ENCODE measurements around the gene SBK3. TPM values are rescaled to one million over a fixed set of nuclear protein-coding genes. Genes with fewer than 3 reads are reported as not detected.

SBK3 gene
- total RNA-seq, 1 experiment from 2014 or later: 1.2 TPM

GRCh38 chr19:55493645-55494171 lies 51.6 kb downstream of the SBK3 start:
- ATAC-seq (no peak), DNase-seq (ENCODE audit: low read depth, low spot score) (no peak)
- Histone ChIP-seq H3K9ac (ENCODE audit: low read length) (no peak overlapping the region), H3K4me2 (ENCODE audit: low read length) (no peak overlapping the region), H3K4me1 (ENCODE audit: control insufficient read depth in 1 of 2, insufficient read depth in 2 of 2, low read length in 2 of 2) (peaks cover 0 to 8% of the 10 kb centered on the region in 2 experiments; a peak in 1 of 4 replicates), H3K9me3 (ENCODE audit: control insufficient read depth in 1 of 2, insufficient read depth in 1 of 2, low read depth in 1 of 2, low read length in 2 of 2) (no peaks in the 10 kb centered on the region), H3K36me3 (ENCODE audit: control insufficient read depth in 1 of 2, insufficient read depth in 2 of 2, low read length in 2 of 2) (no peaks in the 10 kb centered on the region), H3K4me3 (replicated peaks in 1 of 2; ENCODE audit: low read depth in 1 of 2, low read length in 2 of 2) (no peak overlapping the region), H3K27me3 (ENCODE audit: insufficient read depth, low read length) (no peaks in the 10 kb centered on the region), H3K9me2 (ENCODE audit: insufficient read depth) (no peaks in the 10 kb centered on the region), H3K79me2 (ENCODE audit: insufficient read depth, low read length) (no peaks in the 10 kb centered on the region), H4K20me1 (ENCODE audit: insufficient read depth) (no peaks in the 10 kb centered on the region), H3K27ac (ENCODE audit: low read depth, low read length) (no peak overlapping the region), H2AFZ (ENCODE audit: low read depth, low read length, poor library complexity, severe bottlenecking) (no peak overlapping the region)
- ChIA-PET POLR2A (interaction anchor here (1.2 kb wide), 1 partner anchor 9 kb away, joined by 4 read pairs; the partner anchor contains the start of gene NAT14), RAD21 (ENCODE audit: low non-redundant PET in 1 of 2, low total read pairs in 2 of 2, uncharacterized antibody in 2 of 2, unreplicated experiment in 2 of 2) (no interaction called here), CTCF (interaction anchor here (2.0 kb wide), 1 partner anchor 10 kb away, joined by 5 read pairs; no protein-coding TSS in a partner anchor)
- no TSS peak for BruUV-seq (replicated peaks)
- TF ChIP-seq ATF3 (IDR thresholded peaks at IDR 0.05) (no peak), CTCF (IDR thresholded peaks at IDR 0.05 in 2 of 3, conservative IDR thresholded peaks at IDR 0.05 in 1 of 3; ENCODE audit: borderline replicate concordance in 1 of 3, insufficient read depth in 1 of 3, low read depth in 2 of 3, low read length in 2 of 3) (no peak), RAD21 (IDR thresholded peaks at IDR 0.05; ENCODE audit: low read depth) (no peak), EZH2 (IDR thresholded peaks at IDR 0.05) (no peak), ZBTB33 (IDR thresholded peaks at IDR 0.05; ENCODE audit: extremely low read depth, insufficient replicate concordance, low read length) (no peak), ELF1 (IDR thresholded peaks at IDR 0.05; ENCODE audit: borderline replicate concordance, low read depth) (no peak), CBX3 (IDR thresholded peaks at IDR 0.05; ENCODE audit: low read depth) (no peak), ZNF274 (IDR thresholded peaks at IDR 0.05; ENCODE audit: low read depth, low read length) (no peak), JUND (IDR thresholded peaks at IDR 0.05) (no peak), REST (IDR thresholded peaks at IDR 0.05; ENCODE audit: low read depth) (no peak), TCF7L2 (IDR thresholded peaks at IDR 0.05; ENCODE audit: borderline replicate concordance, extremely low read depth, insufficient read depth, insufficient read length) (no peak), SP1 (IDR thresholded peaks at IDR 0.05; ENCODE audit: low read depth) (no peak), SIN3A (IDR thresholded peaks at IDR 0.05; ENCODE audit: low read depth) (no peak), EGR1 (IDR thresholded peaks at IDR 0.05; ENCODE audit: low read depth) (no peak), CEBPB (IDR thresholded peaks at IDR 0.05; ENCODE audit: low read depth) (no peak), MAX (IDR thresholded peaks at IDR 0.05) (no peak)
- intact Hi-C loops (cut with micrococcal nuclease): no loop called here

Measured in HCT116 (cell line).